Nephron progenitor cell (in vitro differentiated cells): Measurements from ENCODE around the gene GPR152.

Experiments used
- DNase-seq: peaks from one replicate; pipeline ENCODE4 v3.0.0; 2021
- H3K27ac Mint-ChIP-seq: 2 replicates; pipeline ENCODE4 v1.8.0; 2021; ENCODE audit warnings: mild to moderate bottlenecking, moderate library complexity, mixed read lengths
- H3K27me3 Mint-ChIP-seq: 2 replicates; pipeline ENCODE4 v1.8.0; 2021; ENCODE audit warnings: mild to moderate bottlenecking, low read depth, mixed read lengths; ENCODE audit not compliant: poor library complexity
- H3K36me3 Mint-ChIP-seq: 2 replicates; pipeline ENCODE4 v1.8.0; 2021; ENCODE audit warnings: low read depth, mixed read lengths
- H3K4me1 Mint-ChIP-seq: 2 replicates; pipeline ENCODE4 v1.8.0; 2021; ENCODE audit warnings: mixed read lengths
- H3K4me3 Mint-ChIP-seq: 2 replicates; pipeline ENCODE4 v1.8.0; 2021; ENCODE audit warnings: mild to moderate bottlenecking, moderate library complexity, mixed read lengths
- H3K9me3 Mint-ChIP-seq: 2 replicates; pipeline ENCODE4 v1.8.0; 2021; ENCODE audit warnings: mild to moderate bottlenecking, moderate library complexity, mixed read lengths
- CTCF ChIP-seq: fragments of 200-600 bp; sonication (generic); IDR thresholded peaks from 2 replicates; pipeline ENCODE4 v1.5.0; 2021; ENCODE audit warnings: antibody characterized with exemption

GPR152 gene

GRCh38 chr11:67498544-67498972 is 46.0 kb upstream of the GPR152 start:
- Mint-ChIP-seq H3K27me3 (peaks cover 3% of the 10 kb centered on the region), H3K36me3 (peaks cover 16% of the 10 kb centered on the region), H3K9me3 (no peaks in the 10 kb centered on the region), H3K27ac (no peak overlapping the region), H3K4me1 (peaks cover 23% of the 10 kb centered on the region), H3K4me3 (no peak overlapping the region)
- TF ChIP-seq CTCF = no peak
- DNase-seq = no peak

GRCh38 chr11:67497656-67498291 is 45.2 kb upstream of the GPR152 start:
- H3K27ac Mint-ChIP-seq = no peak overlapping the region

GRCh38 chr11:67496113-67496512 is 43.6 kb upstream of the GPR152 start:
- Mint-ChIP-seq H3K9me3 (no peaks in the 10 kb centered on the region), H3K27ac (no peak overlapping the region), H3K4me1 (peaks cover 11% of the 10 kb centered on the region), H3K27me3 (no peaks in the 10 kb centered on the region), H3K36me3 (peaks cover 13% of the 10 kb centered on the region), H3K4me3 (no peak overlapping the region)
- no peak for TF ChIP-seq CTCF
- DNase-seq = no peak

More at GRCh38 chr11:67497656-67498291, 45.2 kb upstream of the GPR152 start:
- Mint-ChIP-seq H3K4me1 (peaks cover 15% of the 10 kb centered on the region), H3K4me3 (no peak overlapping the region), H3K9me3 (no peaks in the 10 kb centered on the region), H3K27me3 (no peaks in the 10 kb centered on the region), H3K36me3 (peaks cover 16% of the 10 kb centered on the region)
- no peak for TF ChIP-seq CTCF
- no peak for DNase-seq

- no peaks in the 10 kb centered on the region for H3K9me3 Mint-ChIP-seq
- no peak for DNase-seq
- H3K27ac Mint-ChIP-seq = no peak overlapping the region
- no peak for TF ChIP-seq CTCF
- no peaks in the 10 kb centered on the region for H3K27me3 Mint-ChIP-seq
- peaks cover 6% of the 10 kb centered on the region for H3K36me3 Mint-ChIP-seq
- peaks cover 9% of the 10 kb centered on the region for H3K4me1 Mint-ChIP-seq
- no peak overlapping the region for H3K4me3 Mint-ChIP-seq
These were observed 42.9 kb upstream of the GPR152 start for GRCh38 chr11:67495234-67496005.

- H3K27me3 Mint-ChIP-seq = no peaks in the 10 kb centered on the region
These were observed 42.1 kb upstream of the GPR152 start for GRCh38 chr11:67494371-67495233.

More at GRCh38 chr11:67494371-67495233, 42.1 kb upstream of the GPR152 start:
- Mint-ChIP-seq H3K27ac (no peak overlapping the region), H3K4me3 (no peak overlapping the region), H3K4me1 (peaks cover 13% of the 10 kb centered on the region), H3K9me3 (no peaks in the 10 kb centered on the region), H3K36me3 (peaks cover 7% of the 10 kb centered on the region)
- no peak for TF ChIP-seq CTCF
- no peak for DNase-seq
